Gastrocnemius medialis (tissue), 4 donors: ENCODE results near the gene TFAP2A.

Experiments
- CTCF ChIP-seq, 5 experiments: fragments of 450-650 bp in 3 of 5; fragments of 200-600 bp in 2 of 5; sonication (generic) in 2 of 5; IDR thresholded peaks in 4 of 5; conservative IDR thresholded peaks in 1 of 5; 1 replicate in 4 of 5; 2 replicates in 1 of 5; pipeline ENCODE4 v1.5.1; 2016 to 2019; ENCODE audit warnings: antibody characterized with exemption in 5 of 5, mild to moderate bottlenecking in 3 of 5, moderate library complexity in 3 of 5
- POLR2A ChIP-seq, 2 donors: fragments of 450-650 bp; IDR thresholded peaks; one replicate each; pipeline ENCODE4 v1.6.1; 2017; ENCODE audit warnings: antibody characterized with exemption in 2 of 2, mild to moderate bottlenecking in 2 of 2, moderate library complexity in 2 of 2

- no peak for TF ChIP-seq CTCF (IDR thresholded peaks at IDR 0.05 in 4 of 5, conservative IDR thresholded peaks at IDR 0.05 in 1 of 5)
- no peak for TF ChIP-seq POLR2A (IDR thresholded peaks at IDR 0.05)
Observed at GRCh38 chr6:10418862-10419748, 4.2 kb upstream of the TFAP2A start.
